Prostate gland (tissue), 2 donors: ENCODE data around the gene APBB1IP. TPM values are rescaled to one million over a fixed set of nuclear protein-coding genes. Genes with fewer than 3 reads are reported as not detected.

ENCODE experiments used
- DNase-seq: peaks from one replicate; pipeline ENCODE4 v3.0.0-alpha.2; 2019; ENCODE audit warnings: low spot score
- H3K27ac ChIP-seq, 2 donors: fragments of 200-600 bp; sonication (generic); 2 replicates each; pipeline ENCODE4 v1.5.1; 2017 to 2019
- H3K27me3 ChIP-seq: fragments of 200-600 bp; sonication (generic); replicated peaks from 2 replicates; pipeline ENCODE4 v1.5.1; 2019; ENCODE audit not compliant: insufficient read depth
- H3K36me3 ChIP-seq, 2 donors: fragments of 200-600 bp; sonication (generic); 1 replicate in 1 of 2; 2 replicates in 1 of 2; pipeline versions ENCODE4 v1.5.1 to v1.8.1; 2017 to 2019
- H3K4me1 ChIP-seq: fragments of 200-600 bp; sonication (generic); replicated peaks from 2 replicates; pipeline ENCODE4 v1.5.1; 2019
- H3K4me3 ChIP-seq, 2 donors: fragments of 200-600 bp; sonication (generic); 2 replicates each; pipeline ENCODE4 v1.5.1; 2017 to 2019
- H3K9me3 ChIP-seq: fragments of 200-600 bp; sonication (generic); 2 replicates; pipeline ENCODE4 v1.5.1; 2017
- CTCF ChIP-seq, 4 experiments: fragments of 200-600 bp in 2 of 4; fragments of 450-650 bp in 2 of 4; sonication (generic) in 2 of 4; IDR thresholded peaks; 1 replicate in 3 of 4; 2 replicates in 1 of 4; pipeline ENCODE4 v1.5.1; 2016 to 2019; ENCODE audit warnings: antibody characterized with exemption in 4 of 4, mild to moderate bottlenecking in 2 of 4, moderate library complexity in 2 of 4
- POLR2A ChIP-seq: fragments of 450-650 bp; IDR thresholded peaks from one replicate; pipeline ENCODE4 v1.6.1; 2016; ENCODE audit warnings: antibody characterized with exemption, mild to moderate bottlenecking
- POLR2AphosphoS5 ChIP-seq: sonication (generic); formaldehyde crosslinking; IDR thresholded peaks from one replicate; pipeline ENCODE4 v1.6.1; 2017; ENCODE audit warnings: antibody characterized with exemption
- WGBS: methylation state at CpG from one replicate; pipeline ENCODE4 v1.1.5; 2018; 5-methylcytosine and 5-hydroxymethylcytosine counted together
- intact Hi-C: fragments of 100-400 bp; cut with DNase I; formaldehyde crosslinking; loops from one replicate; pipeline ENCODE4 v1.14.2; 2022
- total RNA-seq, 2 donors: library from RNA; depleted of rRNA; stranded (reverse); fragments of >200 nt; gene quantifications; one replicate each; pipeline ENCODE4 v1.1.0, GENCODE V29; 2016

APBB1IP gene
- total RNA-seq, 2 donors from 2014 or later = 1.3 to 3.1 TPM

GRCh38 chr10:26475386-26475785 is 37.2 kb downstream of the APBB1IP start:
- TF ChIP-seq POLR2A (no peak), CTCF (IDR thresholded peaks at IDR 0.05) (no peak), POLR2AphosphoS5 (no peak)
- Histone ChIP-seq H3K4me3 (no peak overlapping the region), H3K27me3 (no peaks in the 10 kb centered on the region), H3K9me3 (no peaks in the 10 kb centered on the region), H3K36me3 (no peaks in the 10 kb centered on the region), H3K4me1 (no peaks in the 10 kb centered on the region), H3K27ac (no peak overlapping the region)
- WGBS = 47% methylated on average over 6 of the region's 6 CpGs
- intact Hi-C loops = no loop called here
- no peak for DNase-seq

GRCh38 chr10:26477501-26477900 is 39.4 kb downstream of the APBB1IP start:
- no peak for DNase-seq
- Histone ChIP-seq H3K4me3 (no peak overlapping the region), H3K27ac (no peak overlapping the region), H3K4me1 (no peaks in the 10 kb centered on the region), H3K27me3 (no peaks in the 10 kb centered on the region), H3K9me3 (no peaks in the 10 kb centered on the region), H3K36me3 (no peaks in the 10 kb centered on the region)
- WGBS = 98% methylated on average over 4 of the region's 4 CpGs
- TF ChIP-seq POLR2A (no peak), POLR2AphosphoS5 (no peak), CTCF (IDR thresholded peaks at IDR 0.05) (no peak)
- intact Hi-C loops = no loop called here

GRCh38 chr10:26478061-26478460 is 39.9 kb downstream of the APBB1IP start:
- Histone ChIP-seq H3K36me3 (no peaks in the 10 kb centered on the region), H3K27ac (no peak overlapping the region), H3K4me3 (no peak overlapping the region), H3K9me3 (no peaks in the 10 kb centered on the region), H3K27me3 (no peaks in the 10 kb centered on the region), H3K4me1 (no peaks in the 10 kb centered on the region)
- DNase-seq = no peak
- intact Hi-C loops = no loop called here
- TF ChIP-seq POLR2A (no peak), POLR2AphosphoS5 (no peak), CTCF (IDR thresholded peaks at IDR 0.05) (no peak)
- 87% methylated on average over 10 of the region's 10 CpGs for WGBS

GRCh38 chr10:26479766-26480492 is 41.8 kb downstream of the APBB1IP start:
- DNase-seq = no peak

More at GRCh38 chr10:26479766-26480492, 41.8 kb downstream of the APBB1IP start:
- TF ChIP-seq POLR2AphosphoS5 (no peak), POLR2A (no peak), CTCF (IDR thresholded peaks at IDR 0.05) (no peak)
- intact Hi-C loops = no loop called here
- no peak overlapping the region for H3K27ac ChIP-seq
- H3K36me3 ChIP-seq = no peaks in the 10 kb centered on the region
- no peaks in the 10 kb centered on the region for H3K27me3 ChIP-seq
- no peaks in the 10 kb centered on the region for H3K4me1 ChIP-seq
- no peaks in the 10 kb centered on the region for H3K9me3 ChIP-seq
- 93% methylated on average over 6 of the region's 6 CpGs for WGBS
- no peak overlapping the region for H3K4me3 ChIP-seq
